ENCODE results near the gene IL17D. TPM values are rescaled to one million over a fixed set of nuclear protein-coding genes. Genes with fewer than 3 reads are reported as not detected.
"Not testable (repeated sequence)": the region's sequence is repeated elsewhere in the genome, so short reads cannot be mapped to it uniquely, and the experiment has no call there.

IL17D gene
- total RNA-seq, 4 donors from 2014 or later, result 4.2 to 9.9 (median 6.7) TPM

DNA sequence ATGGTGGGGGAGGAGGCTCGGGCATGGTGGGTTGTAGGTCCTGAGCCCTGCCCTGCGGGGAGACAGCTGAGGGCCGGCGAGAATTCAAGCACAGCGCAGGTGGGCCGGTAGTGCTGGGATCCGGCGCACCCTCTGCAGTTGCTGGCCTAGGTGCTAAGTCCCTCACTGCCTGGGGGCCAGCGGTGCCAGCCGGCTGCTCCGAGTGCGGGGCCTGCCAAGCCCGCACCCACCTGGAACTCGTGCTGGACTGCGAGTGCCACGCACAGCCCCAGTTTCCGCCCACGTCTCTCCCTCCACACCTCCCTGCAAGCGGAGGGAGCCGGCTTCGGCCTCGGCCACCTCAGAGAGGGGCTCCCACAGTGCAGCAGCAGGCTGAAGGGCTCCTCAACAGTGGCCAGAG is 36.5 kb downstream of the IL17D start:
- intact Hi-C loops (cut with DNase I), result no loop called here
- TF ChIP-seq CTCF (IDR thresholded peaks at IDR 0.05), result no peak
- DNase-seq (ENCODE audit: extremely low spot score), result no peak
- no CpG with 5 or more reads among the region's 22 CpGs for WGBS
- Histone ChIP-seq H3K4me3 (no peak overlapping the region), H3K27me3 (no peaks in the 10 kb centered on the region), H3K36me3 (peaks cover 0 to 6% (median 4%) of the 10 kb centered on the region in 4 donors), H3K27ac (replicated peaks in 1 of 4) (no peak overlapping the region), H3K9me3 (no peaks in the 10 kb centered on the region), H3K4me1 (no peaks in the 10 kb centered on the region)

GRCh38 chr13:20743830-20744404 is 40.4 kb downstream of the IL17D start:
- intact Hi-C loops (cut with DNase I), result not testable (repeated sequence)

DNA sequence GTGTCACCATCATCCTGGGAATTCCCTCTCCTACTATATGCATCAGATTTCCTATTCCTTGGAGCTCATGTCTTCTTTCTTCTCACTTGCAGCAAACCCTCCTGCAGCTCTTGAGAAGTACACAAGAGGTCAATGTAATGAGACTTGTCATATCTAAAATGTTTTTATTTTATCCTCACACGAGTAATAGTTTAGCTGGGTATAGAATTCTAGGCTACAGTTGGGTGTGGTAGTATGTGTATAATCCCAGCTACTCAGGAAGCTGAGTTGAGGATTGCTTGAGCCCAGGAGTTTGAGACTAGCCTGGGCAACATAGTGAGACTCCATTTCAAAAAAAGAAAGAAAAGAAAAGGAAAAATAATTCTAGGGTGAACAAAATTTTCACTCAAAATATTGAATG is 45.9 kb downstream of the IL17D start:
- Histone ChIP-seq H3K9me3 (peaks cover 0 to 11% (median 3%) of the 10 kb centered on the region in 4 donors), H3K4me1 (no peaks in the 10 kb centered on the region), H3K36me3 (no peaks in the 10 kb centered on the region), H3K27ac (replicated peaks in 1 of 4) (no peak overlapping the region), H3K27me3 (no peaks in the 10 kb centered on the region), H3K4me3 (no peak overlapping the region)
- no peak for TF ChIP-seq POLR2AphosphoS5 (IDR thresholded peaks at IDR 0.05)
- TF ChIP-seq POLR2A (IDR thresholded peaks at IDR 0.05; ENCODE audit: low read depth), result no peak
- TF ChIP-seq CTCF (IDR thresholded peaks at IDR 0.05), result no peak
- no peak for TF ChIP-seq EP300 (IDR thresholded peaks at IDR 0.05)
- intact Hi-C loops (cut with DNase I), result no loop called here
- DNase-seq (ENCODE audit: extremely low spot score), result no peak
- WGBS, result 91% methylated on average over 1 of the region's 1 CpG

More at GRCh38 chr13:20743830-20744404, 40.4 kb downstream of the IL17D start:
- H3K4me1 ChIP-seq; H3K27me3 ChIP-seq; H3K27ac ChIP-seq (replicated peaks in 1 of 4); H3K4me3 ChIP-seq; H3K36me3 ChIP-seq; H3K9me3 ChIP-seq; DNase-seq (ENCODE audit: extremely low spot score): not testable (repeated sequence)
- 99% methylated on average over 4 of the region's 4 CpGs for WGBS

- Histone ChIP-seq H3K27ac (replicated peaks in 1 of 4) (no peak overlapping the region), H3K27me3 (no peaks in the 10 kb centered on the region), H3K36me3 (peaks cover 0 to 16% (median 3%) of the 10 kb centered on the region in 4 donors), H3K4me1 (no peaks in the 10 kb centered on the region), H3K9me3 (peaks cover 0 to 11% (median 3%) of the 10 kb centered on the region in 4 donors), H3K4me3 (no peak overlapping the region)
- intact Hi-C loops (cut with DNase I), result no loop called here
- DNase-seq (ENCODE audit: extremely low spot score), result no peak
- TF ChIP-seq EP300 (IDR thresholded peaks at IDR 0.05) (no peak), POLR2AphosphoS5 (IDR thresholded peaks at IDR 0.05) (no peak), CTCF (IDR thresholded peaks at IDR 0.05) (no peak), POLR2A (IDR thresholded peaks at IDR 0.05; ENCODE audit: low read depth) (no peak)
Observed at GRCh38 chr13:20754009-20754408, 50.5 kb downstream of the IL17D start.

GRCh38 chr13:20760872-20761271 is 57.4 kb downstream of the IL17D start:
- Histone ChIP-seq H3K27me3 (no peaks in the 10 kb centered on the region), H3K27ac (replicated peaks in 1 of 4) (no peak overlapping the region), H3K9me3 (no peaks in the 10 kb centered on the region), H3K4me3 (no peak overlapping the region), H3K36me3 (peaks cover 0 to 9% (median 0%) of the 10 kb centered on the region in 4 donors), H3K4me1 (no peaks in the 10 kb centered on the region)
- TF ChIP-seq POLR2AphosphoS5 (IDR thresholded peaks at IDR 0.05) (no peak), CTCF (IDR thresholded peaks at IDR 0.05) (no peak), EP300 (IDR thresholded peaks at IDR 0.05) (no peak), POLR2A (IDR thresholded peaks at IDR 0.05; ENCODE audit: low read depth) (no peak)
- DNase-seq (ENCODE audit: extremely low spot score), result no peak
- intact Hi-C loops (cut with DNase I), result no loop called here
- 87% methylated on average over 3 of the region's 3 CpGs for WGBS
